Heart left ventricle (tissue), 16 donors: Measurements from ENCODE around the gene RPS15. TPM values are rescaled to one million over a fixed set of nuclear protein-coding genes. Genes with fewer than 3 reads are reported as not detected.
"Not testable (repeated sequence)": the region's sequence is repeated elsewhere in the genome, so short reads cannot be mapped to it uniquely, and the experiment has no call there.

Experiments
- ATAC-seq, 4 donors: fragments of 200-7000 bp; cut with Tn5 transposase; one replicate each; pipeline ENCODE4 v1.9.1; 2020 to 2022; ENCODE audit warnings: moderate library complexity in 4 of 4, mild to moderate bottlenecking in 3 of 4, moderate number of reproducible peaks in 1 of 4
- DNase-seq, 5 donors: peaks; one replicate each; pipeline ENCODE4 v3.0.0-alpha.2; 2020
- H3K27ac ChIP-seq, 12 donors: fragments of 200-600 bp; sonication (generic) in 4 of 12; one replicate each; pipeline versions ENCODE4 v1.5.0 to v1.8.0; 2016 to 2022; ENCODE audit warnings: mild to moderate bottlenecking in 2 of 12
- H3K27me3 ChIP-seq, 9 donors: fragments of 200-600 bp; sonication (generic) in 2 of 9; one replicate each; pipeline versions ENCODE4 v1.5.1 to v1.8.0; 2016 to 2022; ENCODE audit warnings: mild to moderate bottlenecking in 3 of 9
- H3K36me3 ChIP-seq, 9 donors: fragments of 200-600 bp; sonication (generic) in 2 of 9; one replicate each; pipeline versions ENCODE4 v1.5.0 to v1.8.0; 2018 to 2022; ENCODE audit warnings: mild to moderate bottlenecking in 2 of 9
- H3K4me1 ChIP-seq, 12 donors: fragments of 200-600 bp; sonication (generic) in 4 of 12; one replicate each; pipeline versions ENCODE4 v1.5.0 to v1.8.0; 2016 to 2022; ENCODE audit warnings: mild to moderate bottlenecking in 3 of 12
- H3K4me3 ChIP-seq, 12 donors: fragments of 200-600 bp; sonication (generic) in 4 of 12; one replicate each; pipeline versions ENCODE4 v1.5.0 to v1.8.0; 2017 to 2022; ENCODE audit warnings: mild to moderate bottlenecking in 9 of 12, moderate library complexity in 4 of 12
- H3K9me3 ChIP-seq, 12 donors: fragments of 200-600 bp; sonication (generic) in 4 of 12; one replicate each; pipeline versions ENCODE4 v1.5.0 to v1.8.0; 2016 to 2022; ENCODE audit warnings: mild to moderate bottlenecking in 1 of 12
- POLR2A ChIP-seq, 2 donors: fragments of 450-650 bp; IDR thresholded peaks; one replicate each; pipeline ENCODE4 v1.6.1; 2017; ENCODE audit warnings: antibody characterized with exemption in 2 of 2, mild to moderate bottlenecking in 2 of 2, moderate library complexity in 2 of 2
- WGBS, 4 donors: extraction: QIAGEN DNeasy Blood & Tissue Kit in 2 of 4; methylation state at CpG; one replicate each; pipeline versions ENCODE4 v1.1.5 to v1.1.7; 2013 to 2018; 5-methylcytosine and 5-hydroxymethylcytosine counted together
- intact Hi-C, 10 donors: fragments of 100-400 bp; cut with DNase I; formaldehyde crosslinking; loops; one replicate each; pipeline versions ENCODE4 v1.11.1 to v1.14.2; 2022
- polyA plus RNA-seq, 2 donors: library from polyadenylated mRNA; stranded (reverse); fragments of 200-250 nt; gene quantifications; one replicate each; pipeline ENCODE4 v1.2.3, GENCODE V29; 2013
- total RNA-seq, 9 donors: library from RNA; depleted of rRNA in 2 of 9; stranded (reverse); fragments of >200 nt in 2 of 9; fragmentation: NEBNext Ultra II Directional in 3 of 9; extraction: Animal tissue kit (Norgen Biotek cat#: 25700) in 3 of 9; gene quantifications; one replicate each; pipeline versions ENCODE4 v1.1.0 to v1.2.4, GENCODE V29; 2016 to 2023
- TF ChIP-seq, protein P1 (sequence below), 12 donors: fragments of 200-600 bp; sonication (generic) in 4 of 12; IDR thresholded peaks; one replicate each; pipeline versions ENCODE4 v1.5.0 to v1.8.0; 2018 to 2022; ENCODE audit warnings: antibody characterized with exemption in 12 of 12, mild to moderate bottlenecking in 5 of 12
- donor health status: ischemic (EF 13 %, LVEDD 7.1; RV severe dilation, severe dysfunction).
- donor health status: healthy with polysubstance abuse.
- donor health status: DM: no; HTN: yes; CAD: no.
- donor health status: DM: no; HTN: no; CAD: no.
- donor health status: ischemic (EF 25% LVEDD 6.9; RV normal size, moderate dysfunction).
- donor health status: ischemic (EF 25% LVEDD 5.7; RV mildly dilated, moderate dysfunction).
- donor health status: healthy.
- donor health status: DM: yes; HTN: yes; CAD: no.
- donor health status: ischemic (EF 35%, LVEDD 5.7; RV mildly dilated, moderate dysfunction).
- donor health status: nonischemic (EF 11% LVEDD 7.7; RV severe dilation, severe dysfunction).
- donor health status: DM: yes; HTN: yes; CAD: no.
- donor health status: PGD.
- donor health status: ischemic (EF 29% LVEDD 5.4; RV normal size, mild dysfunction).
- donor health status: nonischemic (EF 23%, LVEDD 6.1; RV moderate dilation, normal function).

The RPS15 gene
- total and polyA plus RNA-seq, 11 donors: 468 to 2,683 (median 679) TPM

DNA sequence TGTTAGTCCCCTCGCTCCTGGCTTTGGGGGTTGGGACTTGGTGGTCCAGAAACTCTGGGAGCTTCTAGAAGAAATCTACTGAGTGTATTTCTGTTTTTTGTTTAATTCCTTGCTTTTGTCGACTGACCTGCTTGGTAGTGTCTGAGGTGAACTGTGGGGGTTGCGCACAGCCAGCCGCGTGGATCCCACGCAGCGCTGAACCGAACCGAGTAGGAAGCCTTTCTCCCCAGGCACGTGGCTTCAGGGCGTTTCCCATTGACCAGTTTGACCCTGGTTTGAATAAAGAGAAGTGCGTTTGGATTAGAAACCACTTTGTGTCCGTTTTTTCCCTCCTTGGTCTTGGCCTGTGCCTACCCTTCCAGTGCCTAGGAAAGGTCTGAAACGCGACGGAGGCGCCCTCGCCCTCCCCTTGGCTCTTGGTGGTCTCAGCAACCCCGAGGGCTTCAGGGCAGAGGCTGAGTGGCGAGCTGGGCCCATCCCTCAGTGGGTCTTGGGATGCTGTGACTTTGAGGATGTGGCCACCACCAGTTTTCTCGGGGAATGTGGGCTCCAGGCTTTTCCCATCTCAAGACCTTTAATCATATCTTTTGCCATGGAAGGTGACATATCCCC, 2.7 kb upstream of the RPS15 start:
- 88 to 92% (median 90%) methylated on average over 21 of the region's 21 CpGs for WGBS, 4 donors
- Histone ChIP-seq H3K4me3 (no peak overlapping the region), H3K4me1 (peaks cover 2 to 26% (median 19%) of the 10 kb centered on the region in 12 donors), H3K36me3 (peaks cover 0 to 68% (median 60%) of the 10 kb centered on the region in 9 donors), H3K27ac (no peak overlapping the region), H3K27me3 (no peaks in the 10 kb centered on the region), H3K9me3 (no peaks in the 10 kb centered on the region)
- TF ChIP-seq POLR2A (IDR thresholded peaks at IDR 0.05): no peak
- TF ChIP-seq, protein P1, sequence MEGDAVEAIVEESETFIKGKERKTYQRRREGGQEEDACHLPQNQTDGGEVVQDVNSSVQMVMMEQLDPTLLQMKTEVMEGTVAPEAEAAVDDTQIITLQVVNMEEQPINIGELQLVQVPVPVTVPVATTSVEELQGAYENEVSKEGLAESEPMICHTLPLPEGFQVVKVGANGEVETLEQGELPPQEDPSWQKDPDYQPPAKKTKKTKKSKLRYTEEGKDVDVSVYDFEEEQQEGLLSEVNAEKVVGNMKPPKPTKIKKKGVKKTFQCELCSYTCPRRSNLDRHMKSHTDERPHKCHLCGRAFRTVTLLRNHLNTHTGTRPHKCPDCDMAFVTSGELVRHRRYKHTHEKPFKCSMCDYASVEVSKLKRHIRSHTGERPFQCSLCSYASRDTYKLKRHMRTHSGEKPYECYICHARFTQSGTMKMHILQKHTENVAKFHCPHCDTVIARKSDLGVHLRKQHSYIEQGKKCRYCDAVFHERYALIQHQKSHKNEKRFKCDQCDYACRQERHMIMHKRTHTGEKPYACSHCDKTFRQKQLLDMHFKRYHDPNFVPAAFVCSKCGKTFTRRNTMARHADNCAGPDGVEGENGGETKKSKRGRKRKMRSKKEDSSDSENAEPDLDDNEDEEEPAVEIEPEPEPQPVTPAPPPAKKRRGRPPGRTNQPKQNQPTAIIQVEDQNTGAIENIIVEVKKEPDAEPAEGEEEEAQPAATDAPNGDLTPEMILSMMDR (IDR thresholded peaks at IDR 0.05): no peak
- DNase-seq (no peak), ATAC-seq (no peak)
- intact Hi-C loops: loop anchor here in 1 of 10 donors (5.0 kb wide), 1 partner anchor 158 kb away; the partner anchor contains the start of gene FAM174C

DNA sequence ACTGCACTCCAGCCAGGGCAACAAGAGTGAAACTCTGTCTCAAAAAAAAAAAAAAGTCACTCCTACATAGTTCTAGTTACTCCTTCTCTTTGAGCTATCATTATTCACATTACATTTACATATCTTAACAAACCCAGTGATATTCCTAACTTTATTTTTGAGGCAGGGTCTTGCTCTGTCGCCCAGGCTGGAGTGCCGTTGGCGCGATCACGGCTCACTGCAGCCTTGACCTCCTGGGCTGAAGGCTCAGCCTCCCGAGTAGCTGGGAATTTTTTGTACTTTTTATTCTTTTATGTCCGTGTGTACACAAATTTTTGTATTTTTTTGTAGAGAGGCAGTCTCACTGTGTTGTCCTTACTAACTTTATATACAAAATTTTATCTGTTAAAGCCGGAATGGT, 587 bp upstream of the RPS15 start:
- ATAC-seq: no peak
- intact Hi-C loops: loop anchor here in 1 of 10 donors (5.0 kb wide), 1 partner anchor 160 kb away; the partner anchor contains the start of gene FAM174C
- H3K4me3 ChIP-seq: peak overlapping the region in 7 of 12 donors; percentile 57 to 100 (median 92)
- peak overlapping the region in 1 of 12 donors; percentile 94 for H3K27ac ChIP-seq
- TF ChIP-seq, protein P1 (IDR thresholded peaks at IDR 0.05): no peak
- TF ChIP-seq POLR2A (IDR thresholded peaks at IDR 0.05): no peak
- peaks cover 8 to 66% (median 62%) of the 10 kb centered on the region in 9 donors for H3K36me3 ChIP-seq
- WGBS, 4 donors: 60 to 68% (median 63%) methylated on average over 8 of the region's 8 CpGs
- no peak for DNase-seq
- no peaks in the 10 kb centered on the region for H3K9me3 ChIP-seq
- no peaks in the 10 kb centered on the region for H3K27me3 ChIP-seq
- peaks cover 2 to 30% (median 20%) of the 10 kb centered on the region in 12 donors for H3K4me1 ChIP-seq

DNA sequence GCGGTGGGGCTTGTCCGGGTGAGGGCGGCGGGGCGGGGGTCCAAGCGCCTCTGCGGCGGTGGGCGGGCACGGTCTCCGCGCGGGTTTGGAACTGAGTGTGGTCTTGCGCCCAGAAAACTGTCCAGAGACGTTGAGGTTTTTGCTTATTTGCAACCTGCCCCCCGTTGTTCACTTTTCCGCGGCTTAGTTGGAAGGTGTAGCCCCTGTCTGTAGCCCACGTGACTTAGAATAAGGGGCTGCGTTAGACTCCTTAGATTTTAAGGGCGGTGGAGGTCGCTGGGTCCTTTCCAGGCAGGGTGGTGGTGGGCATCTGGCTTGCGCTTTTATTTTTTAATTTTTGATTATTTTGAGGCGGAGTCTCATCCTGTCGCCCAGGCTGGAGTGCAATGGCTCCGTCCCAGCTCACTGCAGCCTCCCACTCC, 748 bp downstream of the RPS15 start:
- H3K4me3 ChIP-seq: peak overlapping the region; percentile 57 to 100 (median 92)
- peak overlapping the region in 11 of 12 donors; percentile 78 to 94 (median 90) for H3K27ac ChIP-seq
- H3K36me3 ChIP-seq: peaks cover 8 to 57% (median 51%) of the 10 kb centered on the region in 9 donors
- TF ChIP-seq POLR2A (IDR thresholded peaks at IDR 0.05): no peak
- TF ChIP-seq, protein P1 (IDR thresholded peaks at IDR 0.05): no peak
- ATAC-seq (peak in 1 of 4 donors; percentile 2), DNase-seq (no peak)
- H3K27me3 ChIP-seq: no peaks in the 10 kb centered on the region
- H3K4me1 ChIP-seq: peaks cover 2 to 30% (median 20%) of the 10 kb centered on the region in 12 donors
- H3K9me3 ChIP-seq: no peaks in the 10 kb centered on the region
- WGBS, 4 donors: 1 to 3% (median 2%) methylated on average over 21 to 26 of the region's 26 CpGs
- intact Hi-C loops: loop anchor here in 1 of 10 donors (5.0 kb wide), 1 partner anchor 162 kb away; the partner anchor contains the start of gene FAM174C

DNA sequence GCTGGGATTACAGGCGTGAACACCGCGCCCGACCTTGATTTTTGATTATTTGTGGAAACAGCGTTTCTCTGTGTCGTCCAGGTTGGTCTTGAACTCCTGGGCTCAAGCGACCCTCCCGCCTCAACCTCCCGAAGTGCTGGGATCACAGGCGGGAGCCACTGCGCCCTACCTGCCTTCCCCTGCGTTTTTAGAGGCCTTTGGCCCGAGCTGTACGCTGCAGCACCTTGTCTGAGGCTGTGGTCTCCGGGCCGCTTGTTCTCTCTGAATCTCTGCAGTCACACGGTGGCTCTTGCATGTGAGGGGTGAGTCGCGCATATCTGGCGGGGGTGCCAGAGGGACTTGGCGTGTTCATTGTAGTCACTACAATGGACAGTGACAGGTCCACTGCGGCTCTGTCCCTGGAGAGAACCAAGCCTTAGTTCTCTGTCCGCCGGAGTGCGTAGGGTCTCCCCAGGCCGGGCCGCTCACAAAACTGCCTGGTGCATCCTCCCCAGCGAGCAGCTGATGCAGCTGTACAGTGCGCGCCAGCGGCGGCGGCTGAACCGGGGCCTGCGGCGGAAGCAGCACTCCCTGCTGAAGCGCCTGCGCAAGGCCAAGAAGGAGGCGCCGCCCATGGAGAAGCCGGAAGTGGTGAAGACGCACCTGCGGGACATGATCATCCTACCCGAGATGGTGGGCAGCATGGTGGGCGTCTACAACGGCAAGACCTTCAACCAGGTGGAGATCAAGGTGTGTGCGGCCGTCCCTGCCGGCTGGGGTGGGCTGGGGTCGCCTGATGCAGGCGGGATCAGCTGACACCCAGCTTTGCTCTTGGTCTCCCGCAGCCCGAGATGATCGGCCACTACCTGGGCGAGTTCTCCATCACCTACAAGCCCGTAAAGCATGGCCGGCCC, 1.6 kb downstream of the RPS15 start:
- intact Hi-C loops: loop anchor here in 2 of 10 donors (5.0 to 10.0 kb wide), 2 partner anchors 125 to 162 kb away; partner anchors contain the start of gene FAM174C (in 1 of the 2)
- H3K36me3 ChIP-seq: peaks cover 8 to 49% (median 43%) of the 10 kb centered on the region in 9 donors

More for the DNA sequence above, 1.6 kb downstream of the RPS15 start:
- not testable (repeated sequence) for H3K9me3 ChIP-seq, H3K27me3 ChIP-seq, ATAC-seq
- WGBS, 4 donors: 82 to 86% (median 84%) methylated on average over 50 to 57 of the region's 57 CpGs
- DNase-seq: peak in 1 of 5 donors; percentile 15
- Histone ChIP-seq H3K4me3 (peak overlapping the region in 11 of 12 donors; percentile 57 to 100 (median 93)), H3K27ac (peak overlapping the region in 1 of 12 donors; percentile 94), H3K4me1 (peaks cover 2 to 33% (median 21%) of the 10 kb centered on the region in 12 donors)
